ENCODE measurements around the gene NFIX. TPM values are rescaled to one million over a fixed set of nuclear protein-coding genes. Genes with fewer than 3 reads are reported as not detected.

The NFIX gene
- total and polyA plus RNA-seq, 2 of the 13 experiments (the other 11 are each of a cell fraction or from before 2014, with no cell fraction given): 3.4 to 5.4 TPM

DNA sequence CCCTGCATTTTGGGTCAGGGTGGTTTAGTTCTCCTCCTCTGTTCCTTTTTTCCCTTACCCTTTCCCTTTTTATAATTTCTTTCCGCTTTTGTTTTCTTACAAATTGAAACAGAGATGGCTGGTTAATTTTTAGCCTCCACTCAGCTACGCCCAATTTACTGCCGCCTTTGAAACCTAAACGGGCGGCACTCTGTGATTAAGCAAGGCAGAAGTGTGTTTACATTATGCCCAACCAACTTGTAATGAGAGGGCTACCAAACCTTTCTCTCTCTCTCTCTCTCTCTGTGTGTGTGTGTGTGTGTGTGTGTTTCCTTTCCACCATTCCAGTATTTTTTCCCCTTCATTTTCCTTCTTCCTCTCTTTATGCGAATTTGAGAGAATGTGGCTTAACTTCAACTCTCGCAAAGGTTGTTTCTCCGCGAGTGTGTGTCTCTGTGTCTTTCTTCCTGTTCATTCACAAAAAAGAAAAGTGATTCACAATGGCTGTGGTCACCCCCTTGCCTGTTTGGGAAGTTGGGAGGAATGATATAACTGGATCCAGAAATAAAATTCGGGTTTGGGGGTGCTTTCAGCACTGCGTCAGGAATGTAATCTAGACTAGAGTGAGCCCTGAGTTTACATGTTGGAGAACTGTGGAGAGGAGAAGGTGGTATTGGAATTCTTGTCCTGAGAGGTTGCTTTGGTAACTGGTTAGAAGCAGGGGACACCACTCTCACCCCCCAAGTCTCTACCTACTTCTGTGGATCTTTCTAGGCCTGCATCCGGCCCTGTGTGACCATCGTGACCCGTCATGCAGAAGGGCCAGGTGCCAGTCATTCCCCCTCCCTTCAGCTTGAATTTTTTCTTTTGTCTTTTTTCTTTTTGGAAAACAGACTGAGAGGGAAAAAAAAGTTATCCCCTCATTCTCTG, 31.4 kb downstream of the NFIX start (continued):
- TF ChIP-seq, protein P1, sequence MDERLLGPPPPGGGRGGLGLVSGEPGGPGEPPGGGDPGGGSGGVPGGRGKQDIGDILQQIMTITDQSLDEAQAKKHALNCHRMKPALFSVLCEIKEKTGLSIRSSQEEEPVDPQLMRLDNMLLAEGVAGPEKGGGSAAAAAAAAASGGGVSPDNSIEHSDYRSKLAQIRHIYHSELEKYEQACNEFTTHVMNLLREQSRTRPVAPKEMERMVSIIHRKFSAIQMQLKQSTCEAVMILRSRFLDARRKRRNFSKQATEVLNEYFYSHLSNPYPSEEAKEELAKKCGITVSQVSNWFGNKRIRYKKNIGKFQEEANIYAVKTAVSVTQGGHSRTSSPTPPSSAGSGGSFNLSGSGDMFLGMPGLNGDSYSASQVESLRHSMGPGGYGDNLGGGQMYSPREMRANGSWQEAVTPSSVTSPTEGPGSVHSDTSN (CRISPR knock-in tag; IDR thresholded peaks at IDR 0.05): no peak
- TF ChIP-seq ZNF333 (CRISPR knock-in tag; IDR thresholded peaks at IDR 0.05; ENCODE audit: borderline replicate concordance) (no peak), ZSCAN31 (CRISPR knock-in tag; IDR thresholded peaks at IDR 0.05; ENCODE audit: low read depth) (no peak), ZNF382 (CRISPR knock-in tag; IDR thresholded peaks at IDR 0.05; ENCODE audit: borderline replicate concordance) (no peak), AGO1 (IDR thresholded peaks at IDR 0.05; ENCODE audit: low read depth, low read length, poor library complexity, severe bottlenecking) (no peak), CHD2 (IDR thresholded peaks at IDR 0.05; ENCODE audit: low read depth, low read length) (no peak), SP2 (CRISPR knock-in tag; IDR thresholded peaks at IDR 0.05) (no peak), CREM (IDR thresholded peaks at IDR 0.05) (peak; percentile 70), CREM (CRISPR knock-in tag; IDR thresholded peaks at IDR 0.05) (no peak), ATF1 (CRISPR knock-in tag; IDR thresholded peaks at IDR 0.05) (0 out of 2 replicates have a peak, but pooled peaks have one; percentile 24), IKZF4 (CRISPR knock-in tag; IDR thresholded peaks at IDR 0.05; ENCODE audit: borderline replicate concordance, low read depth, not compliant biosample characterization) (no peak), PRPF4 (IDR thresholded peaks at IDR 0.05; ENCODE audit: low read depth, low read length, poor library complexity, severe bottlenecking) (no peak), POLR2AphosphoS2 (IDR thresholded peaks at IDR 0.05; ENCODE audit: low read depth, low read length) (no peak), SMC3 (IDR thresholded peaks at IDR 0.05; ENCODE audit: low read length) (no peak; the same call in 1 of the 2 replicates), FOXM1 (CRISPR knock-in tag; IDR thresholded peaks at IDR 0.05) (no peak)
- TF ChIP-seq, protein P2, sequence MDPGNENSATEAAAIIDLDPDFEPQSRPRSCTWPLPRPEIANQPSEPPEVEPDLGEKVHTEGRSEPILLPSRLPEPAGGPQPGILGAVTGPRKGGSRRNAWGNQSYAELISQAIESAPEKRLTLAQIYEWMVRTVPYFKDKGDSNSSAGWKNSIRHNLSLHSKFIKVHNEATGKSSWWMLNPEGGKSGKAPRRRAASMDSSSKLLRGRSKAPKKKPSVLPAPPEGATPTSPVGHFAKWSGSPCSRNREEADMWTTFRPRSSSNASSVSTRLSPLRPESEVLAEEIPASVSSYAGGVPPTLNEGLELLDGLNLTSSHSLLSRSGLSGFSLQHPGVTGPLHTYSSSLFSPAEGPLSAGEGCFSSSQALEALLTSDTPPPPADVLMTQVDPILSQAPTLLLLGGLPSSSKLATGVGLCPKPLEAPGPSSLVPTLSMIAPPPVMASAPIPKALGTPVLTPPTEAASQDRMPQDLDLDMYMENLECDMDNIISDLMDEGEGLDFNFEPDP (CRISPR knock-in tag; conservative IDR thresholded peaks at IDR 0.05): no peak
- TF ChIP-seq, protein P3, sequence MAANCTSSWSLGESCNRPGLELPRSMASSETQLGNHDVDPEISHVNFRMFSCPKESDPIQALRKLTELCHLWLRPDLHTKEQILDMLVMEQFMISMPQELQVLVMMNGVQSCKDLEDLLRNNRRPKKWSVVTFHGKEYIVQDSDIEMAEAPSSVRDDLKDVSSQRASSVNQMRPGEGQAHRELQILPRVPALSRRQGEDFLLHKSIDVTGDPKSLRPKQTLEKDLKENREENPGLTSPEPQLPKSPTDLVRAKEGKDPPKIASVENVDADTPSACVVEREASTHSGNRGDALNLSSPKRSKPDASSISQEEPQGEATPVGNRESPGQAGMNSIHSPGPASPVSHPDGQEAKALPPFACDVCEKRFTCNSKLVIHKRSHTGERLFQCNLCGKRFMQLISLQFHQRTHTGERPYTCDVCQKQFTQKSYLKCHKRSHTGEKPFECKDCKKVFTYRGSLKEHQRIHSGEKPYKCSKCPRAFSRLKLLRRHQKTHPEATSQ (CRISPR knock-in tag; IDR thresholded peaks at IDR 0.05; ENCODE audit: borderline replicate concordance): no peak
- TF ChIP-seq, protein P4, sequence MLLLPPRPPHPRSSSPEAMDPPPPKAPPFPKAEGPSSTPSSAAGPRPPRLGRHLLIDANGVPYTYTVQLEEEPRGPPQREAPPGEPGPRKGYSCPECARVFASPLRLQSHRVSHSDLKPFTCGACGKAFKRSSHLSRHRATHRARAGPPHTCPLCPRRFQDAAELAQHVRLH (CRISPR knock-in tag; IDR thresholded peaks at IDR 0.05; ENCODE audit: borderline replicate concordance, low read depth): no peak
- TF ChIP-seq, protein P5, sequence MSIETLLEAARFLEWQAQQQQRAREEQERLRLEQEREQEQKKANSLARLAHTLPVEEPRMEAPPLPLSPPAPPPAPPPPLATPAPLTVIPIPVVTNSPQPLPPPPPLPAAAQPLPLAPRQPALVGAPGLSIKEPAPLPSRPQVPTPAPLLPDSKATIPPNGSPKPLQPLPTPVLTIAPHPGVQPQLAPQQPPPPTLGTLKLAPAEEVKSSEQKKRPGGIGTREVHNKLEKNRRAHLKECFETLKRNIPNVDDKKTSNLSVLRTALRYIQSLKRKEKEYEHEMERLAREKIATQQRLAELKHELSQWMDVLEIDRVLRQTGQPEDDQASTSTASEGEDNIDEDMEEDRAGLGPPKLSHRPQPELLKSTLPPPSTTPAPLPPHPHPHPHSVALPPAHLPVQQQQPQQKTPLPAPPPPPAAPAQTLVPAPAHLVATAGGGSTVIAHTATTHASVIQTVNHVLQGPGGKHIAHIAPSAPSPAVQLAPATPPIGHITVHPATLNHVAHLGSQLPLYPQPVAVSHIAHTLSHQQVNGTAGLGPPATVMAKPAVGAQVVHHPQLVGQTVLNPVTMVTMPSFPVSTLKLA (IDR thresholded peaks at IDR 0.05): peak; percentile 45; the same call in 1 of the 2 replicates
- TF ChIP-seq, protein P6, sequence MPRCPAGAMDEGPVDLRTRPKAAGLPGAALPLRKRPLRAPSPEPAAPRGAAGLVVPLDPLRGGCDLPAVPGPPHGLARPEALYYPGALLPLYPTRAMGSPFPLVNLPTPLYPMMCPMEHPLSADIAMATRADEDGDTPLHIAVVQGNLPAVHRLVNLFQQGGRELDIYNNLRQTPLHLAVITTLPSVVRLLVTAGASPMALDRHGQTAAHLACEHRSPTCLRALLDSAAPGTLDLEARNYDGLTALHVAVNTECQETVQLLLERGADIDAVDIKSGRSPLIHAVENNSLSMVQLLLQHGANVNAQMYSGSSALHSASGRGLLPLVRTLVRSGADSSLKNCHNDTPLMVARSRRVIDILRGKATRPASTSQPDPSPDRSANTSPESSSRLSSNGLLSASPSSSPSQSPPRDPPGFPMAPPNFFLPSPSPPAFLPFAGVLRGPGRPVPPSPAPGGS (CRISPR knock-in tag; IDR thresholded peaks at IDR 0.05): no peak
- TF ChIP-seq, protein P7, sequence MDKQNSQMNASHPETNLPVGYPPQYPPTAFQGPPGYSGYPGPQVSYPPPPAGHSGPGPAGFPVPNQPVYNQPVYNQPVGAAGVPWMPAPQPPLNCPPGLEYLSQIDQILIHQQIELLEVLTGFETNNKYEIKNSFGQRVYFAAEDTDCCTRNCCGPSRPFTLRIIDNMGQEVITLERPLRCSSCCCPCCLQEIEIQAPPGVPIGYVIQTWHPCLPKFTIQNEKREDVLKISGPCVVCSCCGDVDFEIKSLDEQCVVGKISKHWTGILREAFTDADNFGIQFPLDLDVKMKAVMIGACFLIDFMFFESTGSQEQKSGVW (CRISPR knock-in tag; IDR thresholded peaks at IDR 0.05; ENCODE audit: borderline replicate concordance): no peak
